ENCODE data around the gene GAB4.

The GAB4 gene

GRCh38 chr22:16963189-16963945 lies 44.7 kb downstream of the GAB4 start:
- Histone ChIP-seq H3K27me3 (ENCODE audit: control insufficient read depth, insufficient read depth, low read length) (peaks cover 2% of the 10 kb centered on the region), H3K4me3 (ENCODE audit: low read depth, low read length) (no peak overlapping the region), H3K36me3 (ENCODE audit: control insufficient read depth, insufficient read depth, low read length) (no peaks in the 10 kb centered on the region), H3K9ac (ENCODE audit: low read depth, low read length) (no peak overlapping the region), H3K4me1 (ENCODE audit: control insufficient read depth, insufficient read depth, low read length) (no peaks in the 10 kb centered on the region), H3K9me3 (ENCODE audit: control insufficient read depth, insufficient read depth, low read length) (no peaks in the 10 kb centered on the region)

GRCh38 chr22:16962501-16962900 lies 45.5 kb downstream of the GAB4 start:
- no peak overlapping the region for H3K4me3 ChIP-seq (ENCODE audit: low read depth, low read length)
- no peaks in the 10 kb centered on the region for H3K36me3 ChIP-seq (ENCODE audit: control insufficient read depth, insufficient read depth, low read length)
- H3K9me3 ChIP-seq (ENCODE audit: control insufficient read depth, insufficient read depth, low read length) = no peaks in the 10 kb centered on the region
- peaks cover 2% of the 10 kb centered on the region for H3K27me3 ChIP-seq (ENCODE audit: control insufficient read depth, insufficient read depth, low read length)
- H3K9ac ChIP-seq (ENCODE audit: low read depth, low read length) = no peak overlapping the region
- H3K4me1 ChIP-seq (ENCODE audit: control insufficient read depth, insufficient read depth, low read length) = no peaks in the 10 kb centered on the region

GRCh38 chr22:16961477-16962186 lies 46.4 kb downstream of the GAB4 start:
- no peak overlapping the region for H3K9ac ChIP-seq (ENCODE audit: low read depth, low read length)

GRCh38 chr22:16960884-16961249 lies 47.2 kb downstream of the GAB4 start:
- no peaks in the 10 kb centered on the region for H3K4me1 ChIP-seq (ENCODE audit: control insufficient read depth, insufficient read depth, low read length)
- H3K9ac ChIP-seq (ENCODE audit: low read depth, low read length) = no peak overlapping the region
- H3K36me3 ChIP-seq (ENCODE audit: control insufficient read depth, insufficient read depth, low read length) = no peaks in the 10 kb centered on the region
- H3K4me3 ChIP-seq (ENCODE audit: low read depth, low read length) = no peak overlapping the region
- no peaks in the 10 kb centered on the region for H3K9me3 ChIP-seq (ENCODE audit: control insufficient read depth, insufficient read depth, low read length)
- no peaks in the 10 kb centered on the region for H3K27me3 ChIP-seq (ENCODE audit: control insufficient read depth, insufficient read depth, low read length)

More at GRCh38 chr22:16961477-16962186, 46.4 kb downstream of the GAB4 start:
- Histone ChIP-seq H3K36me3 (ENCODE audit: control insufficient read depth, insufficient read depth, low read length) (no peaks in the 10 kb centered on the region), H3K9me3 (ENCODE audit: control insufficient read depth, insufficient read depth, low read length) (no peaks in the 10 kb centered on the region), H3K4me1 (ENCODE audit: control insufficient read depth, insufficient read depth, low read length) (no peaks in the 10 kb centered on the region), H3K4me3 (ENCODE audit: low read depth, low read length) (no peak overlapping the region), H3K27me3 (ENCODE audit: control insufficient read depth, insufficient read depth, low read length) (peaks cover 2% of the 10 kb centered on the region)

- Histone ChIP-seq H3K36me3 (ENCODE audit: control insufficient read depth, insufficient read depth, low read length) (no peaks in the 10 kb centered on the region), H3K4me1 (ENCODE audit: control insufficient read depth, insufficient read depth, low read length) (no peaks in the 10 kb centered on the region), H3K9me3 (ENCODE audit: control insufficient read depth, insufficient read depth, low read length) (no peaks in the 10 kb centered on the region), H3K27me3 (ENCODE audit: control insufficient read depth, insufficient read depth, low read length) (no peaks in the 10 kb centered on the region), H3K9ac (ENCODE audit: low read depth, low read length) (no peak overlapping the region), H3K4me3 (ENCODE audit: low read depth, low read length) (no peak overlapping the region)
These were observed 47.7 kb downstream of the GAB4 start for GRCh38 chr22:16960220-16960883.

- Histone ChIP-seq H3K9me3 (ENCODE audit: control insufficient read depth, insufficient read depth, low read length) (no peaks in the 10 kb centered on the region), H3K36me3 (ENCODE audit: control insufficient read depth, insufficient read depth, low read length) (no peaks in the 10 kb centered on the region), H3K4me3 (ENCODE audit: low read depth, low read length) (no peak overlapping the region), H3K27me3 (ENCODE audit: control insufficient read depth, insufficient read depth, low read length) (no peaks in the 10 kb centered on the region), H3K9ac (ENCODE audit: low read depth, low read length) (no peak overlapping the region), H3K4me1 (ENCODE audit: control insufficient read depth, insufficient read depth, low read length) (no peaks in the 10 kb centered on the region)
These were observed 48.6 kb downstream of the GAB4 start for GRCh38 chr22:16959345-16959930.

GRCh38 chr22:16958475-16958874 lies 49.5 kb downstream of the GAB4 start:
- Histone ChIP-seq H3K9ac (ENCODE audit: low read depth, low read length) (no peak overlapping the region), H3K36me3 (ENCODE audit: control insufficient read depth, insufficient read depth, low read length) (no peaks in the 10 kb centered on the region), H3K27me3 (ENCODE audit: control insufficient read depth, insufficient read depth, low read length) (no peaks in the 10 kb centered on the region), H3K9me3 (ENCODE audit: control insufficient read depth, insufficient read depth, low read length) (no peaks in the 10 kb centered on the region), H3K4me3 (ENCODE audit: low read depth, low read length) (no peak overlapping the region), H3K4me1 (ENCODE audit: control insufficient read depth, insufficient read depth, low read length) (no peaks in the 10 kb centered on the region)

GRCh38 chr22:16957781-16958180 lies 50.2 kb downstream of the GAB4 start:
- Histone ChIP-seq H3K27me3 (ENCODE audit: control insufficient read depth, insufficient read depth, low read length) (no peaks in the 10 kb centered on the region), H3K4me1 (ENCODE audit: control insufficient read depth, insufficient read depth, low read length) (no peaks in the 10 kb centered on the region), H3K9ac (ENCODE audit: low read depth, low read length) (no peak overlapping the region), H3K4me3 (ENCODE audit: low read depth, low read length) (no peak overlapping the region), H3K9me3 (ENCODE audit: control insufficient read depth, insufficient read depth, low read length) (no peaks in the 10 kb centered on the region), H3K36me3 (ENCODE audit: control insufficient read depth, insufficient read depth, low read length) (no peaks in the 10 kb centered on the region)

- Histone ChIP-seq H3K4me1 (ENCODE audit: control insufficient read depth, insufficient read depth, low read length) (no peaks in the 10 kb centered on the region), H3K9ac (ENCODE audit: low read depth, low read length) (no peak overlapping the region)
These were observed 51.7 kb downstream of the GAB4 start for GRCh38 chr22:16956290-16956689.

GRCh38 chr22:16955678-16956210 lies 52.3 kb downstream of the GAB4 start:
- Histone ChIP-seq H3K36me3 (ENCODE audit: control insufficient read depth, insufficient read depth, low read length) (no peaks in the 10 kb centered on the region), H3K4me3 (ENCODE audit: low read depth, low read length) (no peak overlapping the region), H3K9ac (ENCODE audit: low read depth, low read length) (no peak overlapping the region), H3K9me3 (ENCODE audit: control insufficient read depth, insufficient read depth, low read length) (no peaks in the 10 kb centered on the region), H3K4me1 (ENCODE audit: control insufficient read depth, insufficient read depth, low read length) (no peaks in the 10 kb centered on the region), H3K27me3 (ENCODE audit: control insufficient read depth, insufficient read depth, low read length) (no peaks in the 10 kb centered on the region)

More at GRCh38 chr22:16956290-16956689, 51.7 kb downstream of the GAB4 start:
- no peak overlapping the region for H3K4me3 ChIP-seq (ENCODE audit: low read depth, low read length)
- no peaks in the 10 kb centered on the region for H3K9me3 ChIP-seq (ENCODE audit: control insufficient read depth, insufficient read depth, low read length)
- H3K36me3 ChIP-seq (ENCODE audit: control insufficient read depth, insufficient read depth, low read length) = no peaks in the 10 kb centered on the region
- no peaks in the 10 kb centered on the region for H3K27me3 ChIP-seq (ENCODE audit: control insufficient read depth, insufficient read depth, low read length)

- Histone ChIP-seq H3K9me3 (ENCODE audit: control insufficient read depth, insufficient read depth, low read length) (no peaks in the 10 kb centered on the region), H3K36me3 (ENCODE audit: control insufficient read depth, insufficient read depth, low read length) (no peaks in the 10 kb centered on the region), H3K4me1 (ENCODE audit: control insufficient read depth, insufficient read depth, low read length) (no peaks in the 10 kb centered on the region), H3K27me3 (ENCODE audit: control insufficient read depth, insufficient read depth, low read length) (no peaks in the 10 kb centered on the region), H3K9ac (ENCODE audit: low read depth, low read length) (no peak overlapping the region), H3K4me3 (ENCODE audit: low read depth, low read length) (no peak overlapping the region)
These were observed 52.9 kb downstream of the GAB4 start for GRCh38 chr22:16955081-16955480.

All from iPS-15b (cell line).